ENCODE measurements around the gene NDUFA13.

Gene NDUFA13

GRCh38 chr19:19543101-19543500 is 27.1 kb downstream of the NDUFA13 start:
- DNase-seq (ENCODE audit: low read depth) = no peak
- TF ChIP-seq CTCF (conservative IDR thresholded peaks at IDR 0.05; ENCODE audit: control insufficient read depth, insufficient read depth, low read depth, low read length) = no peak
- no peak overlapping the region for H3K4me3 ChIP-seq (ENCODE audit: control insufficient read depth, low read depth, low read length)

- no peak overlapping the region for H3K4me3 ChIP-seq (ENCODE audit: control insufficient read depth, low read depth, low read length)
- TF ChIP-seq CTCF (conservative IDR thresholded peaks at IDR 0.05; ENCODE audit: control insufficient read depth, insufficient read depth, low read depth, low read length) = no peak
- no peak for DNase-seq (ENCODE audit: low read depth)
Observed at GRCh38 chr19:19543640-19544039, 27.6 kb downstream of the NDUFA13 start.

GRCh38 chr19:19544257-19544953 is 28.4 kb downstream of the NDUFA13 start:
- DNase-seq (ENCODE audit: low read depth) = no peak
- H3K4me3 ChIP-seq (ENCODE audit: control insufficient read depth, low read depth, low read length) = no peak overlapping the region
- TF ChIP-seq CTCF (conservative IDR thresholded peaks at IDR 0.05; ENCODE audit: control insufficient read depth, insufficient read depth, low read depth, low read length) = no peak

- no peak overlapping the region for H3K4me3 ChIP-seq (ENCODE audit: control insufficient read depth, low read depth, low read length)
- no peak for DNase-seq (ENCODE audit: low read depth)
- no peak for TF ChIP-seq CTCF (conservative IDR thresholded peaks at IDR 0.05; ENCODE audit: control insufficient read depth, insufficient read depth, low read depth, low read length)
Observed at GRCh38 chr19:19544954-19545591, 29.0 kb downstream of the NDUFA13 start.

- no peak for TF ChIP-seq CTCF (conservative IDR thresholded peaks at IDR 0.05; ENCODE audit: control insufficient read depth, insufficient read depth, low read depth, low read length)
- DNase-seq (ENCODE audit: low read depth) = no peak
- no peak overlapping the region for H3K4me3 ChIP-seq (ENCODE audit: control insufficient read depth, low read depth, low read length)
Observed at GRCh38 chr19:19545707-19546106, 29.7 kb downstream of the NDUFA13 start.

- H3K4me3 ChIP-seq (ENCODE audit: control insufficient read depth, low read depth, low read length) = no peak overlapping the region
- DNase-seq (ENCODE audit: low read depth) = no peak
- TF ChIP-seq CTCF (conservative IDR thresholded peaks at IDR 0.05; ENCODE audit: control insufficient read depth, insufficient read depth, low read depth, low read length) = no peak
Observed at GRCh38 chr19:19546751-19547162, 30.7 kb downstream of the NDUFA13 start.
